Cardiac fibroblast (primary cell): ENCODE measurements around the gene SCN4A.
"Not testable (repeated sequence)": the region's sequence is repeated elsewhere in the genome, so short reads cannot be mapped to it uniquely, and the experiment has no call there.

Experiments
- DNase-seq, 2 donors: peaks; one replicate each; pipeline versions ENCODE4 v3.0.0 to v3.0.0-alpha.2; 2010; ENCODE audit warnings: low read depth in 2 of 2
- H3K4me3 ChIP-seq, 2 donors: replicated peaks in 1 of 2; 1 replicate in 1 of 2; 2 replicates in 1 of 2; pipeline ENCODE4 v1.5.1; 2011; ENCODE audit warnings: low read depth in 2 of 2, low read length in 2 of 2, mild to moderate bottlenecking in 2 of 2, moderate library complexity in 1 of 2
- TF ChIP-seq, protein P1 (sequence below): IDR thresholded peaks from one replicate; pipeline ENCODE4 v1.5.1; 2011; ENCODE audit warnings: low read depth, mild to moderate bottlenecking, low read length, inconsistent platforms

Gene SCN4A

DNA sequence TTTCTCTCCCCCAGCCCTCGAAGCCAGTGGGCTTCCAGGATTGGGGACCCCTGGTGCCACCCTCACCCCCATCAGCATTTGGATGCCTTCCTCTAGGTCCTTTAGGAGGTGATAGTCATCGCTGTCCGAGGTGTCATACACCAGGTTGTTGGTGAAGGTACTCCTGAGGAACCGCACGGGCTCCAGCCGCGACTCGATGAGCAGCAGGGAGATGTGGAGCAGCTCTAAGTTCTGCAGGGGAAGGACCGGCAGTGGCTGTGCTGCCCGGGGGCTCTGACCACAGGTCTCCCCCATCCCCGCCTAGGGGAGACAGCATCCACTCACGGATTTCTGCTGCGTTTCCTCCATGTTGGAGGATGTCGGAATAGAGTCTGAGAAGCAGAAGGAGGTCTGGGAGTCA is 62.6 kb downstream of the SCN4A start:
- DNase-seq, result no peak
- TF ChIP-seq, protein P1, sequence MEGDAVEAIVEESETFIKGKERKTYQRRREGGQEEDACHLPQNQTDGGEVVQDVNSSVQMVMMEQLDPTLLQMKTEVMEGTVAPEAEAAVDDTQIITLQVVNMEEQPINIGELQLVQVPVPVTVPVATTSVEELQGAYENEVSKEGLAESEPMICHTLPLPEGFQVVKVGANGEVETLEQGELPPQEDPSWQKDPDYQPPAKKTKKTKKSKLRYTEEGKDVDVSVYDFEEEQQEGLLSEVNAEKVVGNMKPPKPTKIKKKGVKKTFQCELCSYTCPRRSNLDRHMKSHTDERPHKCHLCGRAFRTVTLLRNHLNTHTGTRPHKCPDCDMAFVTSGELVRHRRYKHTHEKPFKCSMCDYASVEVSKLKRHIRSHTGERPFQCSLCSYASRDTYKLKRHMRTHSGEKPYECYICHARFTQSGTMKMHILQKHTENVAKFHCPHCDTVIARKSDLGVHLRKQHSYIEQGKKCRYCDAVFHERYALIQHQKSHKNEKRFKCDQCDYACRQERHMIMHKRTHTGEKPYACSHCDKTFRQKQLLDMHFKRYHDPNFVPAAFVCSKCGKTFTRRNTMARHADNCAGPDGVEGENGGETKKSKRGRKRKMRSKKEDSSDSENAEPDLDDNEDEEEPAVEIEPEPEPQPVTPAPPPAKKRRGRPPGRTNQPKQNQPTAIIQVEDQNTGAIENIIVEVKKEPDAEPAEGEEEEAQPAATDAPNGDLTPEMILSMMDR, result no peak
- H3K4me3 ChIP-seq, result no peak overlapping the region

DNA sequence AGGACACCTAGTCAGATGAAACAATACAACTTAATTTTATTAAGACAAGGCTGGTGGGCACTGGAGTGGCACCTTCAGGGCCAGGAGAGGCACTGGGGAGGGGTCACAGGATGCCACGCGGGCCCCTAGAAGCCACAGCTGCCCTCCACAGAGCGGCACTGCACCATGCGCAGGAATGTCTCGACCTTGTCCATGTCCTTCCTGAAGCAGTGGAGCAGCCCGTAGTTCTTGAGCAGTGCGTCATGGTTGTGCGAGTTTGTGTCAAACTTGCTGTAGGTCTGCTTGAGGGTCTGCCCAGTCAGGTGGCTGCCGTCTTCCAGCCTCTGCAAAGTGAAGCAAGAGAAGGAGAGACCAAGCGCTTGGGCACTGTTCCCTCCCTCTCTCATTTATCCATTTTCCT is 63.1 kb downstream of the SCN4A start:
- H3K4me3 ChIP-seq, result not testable (repeated sequence)

DNA sequence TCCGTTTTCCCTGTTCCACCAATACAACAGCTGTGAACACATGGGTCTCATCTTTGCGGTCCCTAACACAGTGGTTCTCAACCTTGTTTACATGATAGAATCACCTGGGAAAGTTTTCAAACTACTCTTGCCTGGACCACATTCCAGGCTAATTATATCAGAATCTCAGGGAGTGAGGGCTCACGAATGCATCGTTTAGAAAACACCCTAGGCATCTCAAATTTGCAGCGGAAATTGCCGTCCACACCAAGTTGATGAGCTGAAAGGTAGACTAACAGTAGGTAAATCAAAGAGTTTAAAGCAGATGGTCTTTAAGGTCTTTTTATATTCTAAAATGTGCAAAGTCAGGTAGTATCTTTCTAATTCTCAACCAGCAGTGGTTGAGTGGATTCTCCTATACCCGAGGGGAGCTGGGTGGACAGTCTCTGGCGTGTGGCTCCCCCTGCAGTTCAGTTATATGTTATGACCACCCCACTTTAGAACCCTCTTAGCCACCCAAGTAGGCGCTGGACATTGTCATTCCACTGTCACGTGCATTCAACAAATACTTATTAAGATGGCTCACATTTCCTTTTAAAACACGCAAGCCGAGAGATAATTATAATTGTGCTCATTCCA is 65.4 kb downstream of the SCN4A start:
- peak; percentile 22 to 31 for DNase-seq
- not testable (repeated sequence) for H3K4me3 ChIP-seq

More for the DNA sequence above, 63.1 kb downstream of the SCN4A start:
- not testable (repeated sequence) for DNase-seq

GRCh38 chr17:63904796-63905195 is 67.9 kb downstream of the SCN4A start:
- DNase-seq, H3K4me3 ChIP-seq: not testable (repeated sequence)

GRCh38 chr17:63903787-63904201 is 68.9 kb downstream of the SCN4A start:
- TF ChIP-seq, protein P1, result peak; percentile 13
- not testable (repeated sequence) for H3K4me3 ChIP-seq
- DNase-seq, result peak in 1 of 2 donors; percentile 12

DNA sequence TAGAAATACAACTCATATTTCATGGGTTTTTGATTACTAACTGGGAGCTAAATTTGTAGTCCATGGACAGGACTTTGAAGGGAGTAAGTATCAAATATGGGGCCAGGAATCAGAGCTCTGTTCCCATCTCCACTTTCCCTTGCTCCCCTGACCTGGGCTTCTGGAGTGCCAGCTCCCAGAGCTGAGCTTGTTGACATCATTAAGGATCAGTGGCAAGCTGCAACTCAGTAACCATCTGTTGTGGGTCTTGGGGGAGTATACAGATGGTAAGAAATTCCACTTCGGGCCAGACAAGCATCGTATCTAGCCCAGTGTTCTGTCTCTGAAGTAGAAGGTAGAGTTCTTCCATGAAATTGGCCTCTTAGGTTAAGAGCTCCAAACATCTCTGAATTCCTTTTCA is 70.7 kb downstream of the SCN4A start:
- not testable (repeated sequence) for H3K4me3 ChIP-seq, DNase-seq

- not testable (repeated sequence) for DNase-seq, H3K4me3 ChIP-seq
Measured at GRCh38 chr17:63898899-63899798, 73.6 kb downstream of the SCN4A start.

DNA sequence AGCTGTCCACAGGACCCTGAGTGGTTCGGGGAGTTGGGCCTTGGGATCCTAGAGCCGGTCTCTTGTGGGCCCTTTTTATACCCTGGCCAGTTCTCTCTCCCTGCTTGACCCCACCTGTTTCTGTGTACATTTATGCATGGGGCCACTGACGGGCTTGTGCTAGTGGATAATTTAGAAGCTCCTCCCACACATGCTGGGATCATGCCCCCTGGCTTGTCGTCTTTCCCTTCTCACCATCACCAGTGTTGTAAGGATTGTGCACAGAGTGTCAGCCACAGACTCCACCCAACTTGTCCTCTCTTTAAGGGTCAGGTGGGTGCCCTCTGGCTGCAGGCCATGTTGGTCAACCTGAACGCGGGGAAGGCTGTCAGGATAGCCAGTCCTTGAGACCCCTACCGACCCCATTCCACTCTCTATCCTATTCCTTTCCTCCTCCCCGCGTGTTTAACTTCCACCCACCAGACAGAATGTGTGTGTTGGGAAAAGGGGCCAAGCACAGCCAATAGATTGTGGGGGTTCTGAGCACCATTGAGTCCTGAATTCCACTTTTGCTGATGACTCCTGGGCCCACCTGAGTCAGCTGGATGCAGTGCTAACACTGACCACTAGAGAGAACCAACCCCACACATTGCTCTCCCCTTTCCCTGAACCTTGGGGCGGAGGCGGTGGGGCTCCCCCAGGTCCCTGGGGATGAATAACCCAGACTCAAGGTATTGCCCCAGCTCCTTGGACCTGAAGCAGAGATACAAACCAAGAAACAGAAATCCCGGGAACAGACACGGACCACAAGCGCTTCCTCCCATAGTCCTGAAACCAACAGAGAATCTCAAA is 76.0 kb downstream of the SCN4A start, which contains the start of gene CSH1:
Gene CSH1, minus strand, starts transcription at position 51 of the 831 bp plus-strand sequence. CDS start 63 bp downstream, outside the sequence.
- not testable (repeated sequence) for DNase-seq

GRCh38 chr17:63894821-63895220 is 77.9 kb downstream of the SCN4A start:
- H3K4me3 ChIP-seq, DNase-seq: not testable (repeated sequence)

More for the DNA sequence above, 76.0 kb downstream of the SCN4A start, which contains the start of gene CSH1:
- not testable (repeated sequence) for H3K4me3 ChIP-seq

GRCh38 chr17:63894021-63894420 is 78.7 kb downstream of the SCN4A start:
- not testable (repeated sequence) for H3K4me3 ChIP-seq, DNase-seq

DNA sequence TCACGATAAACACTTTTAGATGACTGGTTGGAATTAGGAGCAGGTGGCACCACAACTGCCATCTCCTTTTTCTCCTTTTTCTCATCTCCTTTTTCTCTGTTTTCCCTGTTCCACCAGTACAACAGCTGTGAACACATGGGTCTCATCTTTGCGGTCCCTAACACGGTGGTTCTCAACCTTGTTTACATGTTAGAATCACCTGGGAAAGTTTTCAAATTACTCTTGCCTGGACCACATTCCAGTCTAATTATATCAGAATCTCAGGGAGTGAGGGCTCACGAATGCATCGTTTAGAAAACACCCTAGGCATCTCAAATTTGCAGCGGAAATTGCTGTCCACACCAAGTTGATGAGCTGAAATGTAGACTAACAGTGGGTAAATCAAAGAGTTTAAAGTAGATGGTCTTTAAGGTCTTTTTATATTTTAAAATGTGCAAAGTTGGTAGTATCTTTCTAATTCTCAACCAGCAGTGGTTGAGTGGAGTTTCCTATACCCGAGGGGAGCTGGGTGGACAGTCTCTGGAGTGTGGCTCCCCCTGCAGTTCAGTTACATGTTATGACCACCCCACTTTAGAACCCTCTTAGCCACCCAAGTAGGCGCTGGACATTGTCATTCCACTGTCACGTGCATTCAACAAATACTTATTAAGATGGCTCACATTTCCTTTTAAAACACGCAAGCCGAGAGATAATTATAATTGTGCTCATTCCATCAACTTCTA is 80.2 kb downstream of the SCN4A start:
- H3K4me3 ChIP-seq, DNase-seq: not testable (repeated sequence)
